Lung microvascular endothelial cell (primary cell): ENCODE data around the gene BACH1. TPM values are rescaled to one million over a fixed set of nuclear protein-coding genes. Genes with fewer than 3 reads are reported as not detected.
A peak's percentile ranks its signal among the peaks of the same experiment; 100 is the strongest.

Experiments used
- DNase-seq, 2 donors: peaks; one replicate each; pipeline versions ENCODE4 v3.0.0 to v3.0.0-alpha.2; 2010; ENCODE audit warnings: low read depth in 2 of 2
- total RNA-seq: library from RNA; depleted of rRNA; stranded (reverse); fragments of >200 nt; gene quantifications from 2 replicates; pipeline ENCODE4 v1.2.1, GENCODE V29; 2014

Gene BACH1
- total RNA-seq, 1 donor from 2014 or later, result 76.2 TPM

DNA sequence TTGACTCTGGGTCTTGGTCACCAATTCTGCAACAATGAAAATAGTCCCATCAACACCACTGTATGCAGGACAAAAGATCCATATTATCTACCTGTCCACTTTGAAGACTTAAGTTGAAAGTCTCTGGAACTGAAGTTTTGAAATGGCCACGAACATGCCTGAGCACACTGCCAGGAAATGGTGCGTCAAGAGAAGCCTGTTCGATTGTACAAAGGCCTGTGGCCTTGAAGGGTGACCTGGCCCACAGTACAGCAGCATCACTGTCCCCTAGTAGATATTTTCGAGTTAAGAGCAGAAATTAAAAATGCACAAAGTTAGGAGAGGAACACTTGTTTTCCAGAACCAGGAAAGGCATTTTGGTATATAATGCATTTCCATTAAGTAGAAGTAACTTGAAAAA lies 78.5 kb downstream of the BACH1 start:
- no peak for DNase-seq

DNA sequence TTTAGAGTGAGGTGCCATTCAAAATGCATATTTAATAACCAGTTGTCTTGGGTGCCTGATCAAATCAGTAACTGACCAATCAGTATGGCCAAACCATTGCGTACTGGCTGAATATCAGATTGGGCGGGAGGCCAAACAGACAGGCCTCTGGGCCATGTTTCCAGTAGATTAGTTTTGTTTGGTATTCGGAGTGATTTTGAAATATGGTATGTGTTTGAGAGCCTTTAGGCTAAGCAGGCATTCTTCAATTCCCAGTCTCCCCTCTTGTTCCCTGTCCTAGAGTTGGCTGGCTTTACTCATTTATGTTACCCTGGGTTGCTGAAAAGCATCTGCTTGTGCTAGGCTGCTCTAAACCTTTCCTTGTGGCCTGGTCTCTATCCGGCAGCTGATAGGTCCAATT lies 80.1 kb downstream of the BACH1 start:
- no peak for DNase-seq

DNA sequence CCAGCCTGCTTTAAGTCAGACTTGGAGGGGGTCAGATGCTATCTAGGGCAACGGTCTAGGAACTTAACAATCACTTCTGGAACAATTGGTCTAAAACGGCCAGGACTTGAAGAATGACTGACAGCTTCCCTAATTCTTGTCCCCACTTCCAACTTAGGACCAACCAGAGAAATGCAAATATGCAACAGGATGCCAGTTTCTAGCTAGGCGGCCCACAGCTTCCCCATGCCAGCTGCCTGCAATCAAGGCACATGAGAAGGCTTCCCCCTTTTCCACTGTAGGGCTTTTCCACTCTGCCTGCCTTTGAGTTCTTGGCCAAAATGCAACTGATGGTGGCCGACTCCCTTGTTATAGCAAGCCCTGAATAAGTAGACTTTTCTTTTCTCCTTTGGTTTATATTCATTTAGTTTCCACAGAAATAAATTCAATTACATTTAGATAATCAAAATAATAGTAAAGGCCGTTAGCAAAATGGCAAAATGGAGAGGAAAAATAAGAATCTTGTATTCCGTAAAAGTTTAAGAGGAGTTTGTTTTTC lies 80.9 kb downstream of the BACH1 start:
- no peak for DNase-seq

DNA sequence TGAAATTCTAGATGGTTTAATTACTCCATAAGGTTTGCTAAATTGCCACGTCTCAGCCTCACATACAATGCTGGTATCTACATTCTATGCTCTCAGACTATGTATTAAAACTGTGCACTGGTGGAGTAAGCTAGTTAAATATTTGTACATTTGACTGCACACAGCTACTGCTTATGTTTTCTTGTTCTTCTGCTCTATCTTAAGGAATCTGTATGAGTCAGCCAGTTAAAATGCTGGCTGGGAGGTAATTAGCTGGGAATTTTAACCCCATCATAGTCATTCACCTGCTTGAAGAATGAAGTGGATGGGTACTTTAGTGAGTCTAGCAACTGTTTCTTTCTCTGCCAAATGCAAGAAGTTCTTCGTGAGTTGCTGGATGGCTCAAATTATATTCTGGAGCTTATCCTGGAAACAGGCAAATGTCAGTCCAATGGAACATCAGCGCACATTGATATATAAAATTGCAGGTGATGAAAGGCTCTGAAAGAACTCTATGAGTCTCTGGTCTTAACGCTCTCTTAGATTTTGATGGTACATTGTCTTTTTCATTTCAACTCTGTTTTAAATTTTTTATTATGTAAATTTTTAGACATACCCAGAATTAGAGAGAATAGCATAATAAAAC lies 83.4 kb downstream of the BACH1 start:
- peak in 1 of 2 donors; percentile 24 for DNase-seq

DNA sequence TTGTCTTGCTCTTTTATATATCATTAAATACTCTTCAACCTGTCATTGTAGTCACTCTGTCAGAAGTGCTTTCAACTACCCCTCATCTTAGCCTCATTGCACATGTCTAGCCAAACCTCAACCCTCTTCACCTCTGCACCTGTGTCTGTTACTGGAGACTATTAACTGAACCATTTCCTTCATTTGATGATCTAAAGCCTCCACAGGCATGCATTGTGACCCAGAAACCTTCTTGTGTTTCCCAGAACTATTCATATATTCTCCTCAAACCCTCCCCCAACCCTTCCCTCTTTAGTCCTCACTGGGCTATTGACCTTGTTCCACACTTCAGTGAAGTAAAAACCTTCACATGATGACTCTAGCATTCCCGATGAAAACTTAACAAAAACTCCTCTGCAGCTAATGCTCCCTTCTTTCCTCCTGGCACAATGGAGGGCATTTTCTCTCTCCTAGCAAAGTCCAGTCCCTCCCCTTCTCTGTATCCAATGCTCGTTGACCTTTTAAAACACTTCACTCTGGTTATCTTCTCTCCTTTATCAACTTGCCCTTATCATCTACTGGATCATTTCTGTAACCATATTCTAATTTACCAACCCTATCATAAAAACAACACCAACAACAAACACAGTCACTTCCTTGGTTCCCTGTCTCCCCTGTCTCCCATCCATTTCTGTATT lies 86.1 kb downstream of the BACH1 start:
- no peak for DNase-seq

DNA sequence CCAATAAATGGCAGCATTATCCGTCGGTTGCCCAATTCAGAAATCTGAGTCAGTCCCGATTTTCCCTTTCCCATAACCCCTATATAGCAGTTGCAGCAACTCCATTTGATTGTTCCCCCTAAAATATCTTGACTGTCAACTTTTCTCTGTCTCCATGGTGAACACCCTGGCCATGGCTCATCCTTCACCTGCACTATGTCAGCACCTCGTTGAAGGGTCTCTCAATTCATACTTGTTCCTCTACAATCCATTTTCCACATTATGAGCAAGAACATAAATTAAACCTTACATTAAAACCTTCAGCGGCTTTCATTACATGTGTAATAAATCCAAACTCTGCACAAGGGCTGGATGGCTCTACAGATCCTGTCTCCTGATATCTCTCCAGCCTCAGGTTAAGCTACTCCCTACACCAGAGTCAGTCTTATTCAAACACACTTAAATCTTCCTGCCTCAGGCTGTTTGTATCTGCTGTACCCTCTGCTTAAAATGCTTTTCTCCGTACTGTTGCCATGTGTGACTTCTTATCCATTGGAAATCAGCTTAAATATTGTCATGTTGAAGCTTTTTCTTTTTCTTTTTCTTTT lies 87.3 kb downstream of the BACH1 start:
- DNase-seq, result no peak

DNA sequence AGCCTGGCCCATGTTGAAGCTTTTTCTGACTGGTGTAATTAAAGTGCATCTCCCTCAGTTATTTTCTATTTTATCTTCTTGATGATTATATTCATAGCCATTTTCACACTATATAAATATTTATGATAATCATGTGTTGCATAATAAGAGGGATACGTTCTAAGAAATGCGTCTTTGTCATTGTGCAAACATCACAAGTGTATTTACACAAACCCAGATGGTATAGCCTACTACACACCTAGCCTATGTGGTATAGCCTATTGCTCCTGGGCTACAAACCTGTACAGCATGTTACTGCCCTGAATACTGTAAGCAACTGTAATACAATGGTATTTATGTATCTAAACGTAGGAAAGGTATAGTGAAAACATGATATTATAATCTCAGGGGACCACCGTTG lies 88.1 kb downstream of the BACH1 start:
- DNase-seq, result no peak

DNA sequence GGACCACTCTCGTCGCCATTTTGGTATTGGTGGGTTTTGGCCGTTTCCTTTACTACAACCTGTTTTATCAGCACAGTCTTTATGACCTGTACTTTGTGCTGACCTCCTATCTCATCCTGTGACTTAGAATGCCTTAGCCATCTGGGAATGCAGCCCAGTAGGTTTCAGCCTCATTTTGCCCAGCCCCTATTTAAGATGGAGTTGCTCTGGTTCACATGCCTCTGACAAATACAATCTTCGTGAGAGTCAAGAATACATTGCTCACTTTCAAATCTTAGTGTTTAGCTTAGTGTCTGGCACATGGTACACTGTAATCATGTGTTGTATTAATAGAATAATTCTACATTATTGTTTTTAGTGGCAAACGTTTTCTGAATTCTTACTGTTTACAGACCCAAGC lies 88.9 kb downstream of the BACH1 start:
- DNase-seq, result no peak

DNA sequence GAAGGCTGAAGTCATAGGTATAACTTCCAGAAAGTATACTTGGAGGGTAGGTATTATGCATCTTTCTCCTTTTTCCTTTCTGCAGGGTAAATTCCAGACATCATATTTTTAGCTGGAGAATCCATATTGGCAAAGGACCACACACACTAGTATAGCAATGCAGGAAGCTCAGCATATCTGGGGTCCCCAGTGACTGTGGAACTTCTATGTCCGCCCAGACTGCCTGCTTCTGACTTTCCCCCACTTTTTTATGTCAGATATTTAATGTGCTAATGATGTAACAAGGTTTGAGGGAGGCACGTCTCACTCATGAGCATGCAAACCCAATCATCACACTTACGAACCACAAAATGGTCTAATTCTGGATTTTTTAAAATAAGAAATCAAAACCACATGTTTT lies 90.4 kb downstream of the BACH1 start:
- DNase-seq, result no peak

DNA sequence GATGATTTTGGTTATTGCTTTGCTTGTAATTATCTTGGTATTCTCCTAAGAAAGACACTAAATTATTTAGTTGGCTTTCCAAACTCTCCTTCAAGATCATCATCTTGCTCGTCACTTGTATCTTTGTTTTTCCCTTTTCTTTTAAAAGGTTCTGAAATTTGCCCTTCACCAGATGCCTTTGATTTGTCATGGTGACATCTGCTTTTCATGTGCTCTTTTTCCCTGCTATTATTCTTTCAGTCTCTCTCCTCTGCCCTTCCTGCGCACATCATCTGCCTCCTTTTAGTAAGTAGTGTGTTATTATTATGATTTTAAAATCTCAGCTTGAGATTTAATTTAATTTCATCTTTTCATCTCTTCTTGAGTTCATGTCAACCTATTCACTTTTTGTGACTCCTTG lies 92.1 kb downstream of the BACH1 start:
- no peak for DNase-seq

DNA sequence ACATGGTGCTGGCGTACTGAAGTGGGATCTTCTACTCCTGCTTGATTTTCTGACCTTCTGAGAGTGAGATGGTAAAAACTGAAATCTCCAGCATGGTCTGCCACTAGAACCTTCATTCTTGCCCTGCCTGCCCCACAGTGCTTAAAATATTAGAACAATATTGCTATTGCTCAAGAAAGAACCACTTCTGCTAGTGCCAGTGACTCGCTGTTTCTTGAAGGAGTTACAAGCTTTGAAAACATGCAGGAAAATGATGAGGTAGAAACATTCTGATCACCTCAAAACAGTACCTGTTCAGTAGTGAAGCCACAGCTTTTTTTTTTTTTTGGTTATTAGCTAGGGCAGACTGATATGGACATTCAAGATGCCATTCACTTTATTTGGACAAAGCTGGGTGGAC lies 95.3 kb downstream of the BACH1 start:
- no peak for DNase-seq

Other genes with a start within 250 kb of the BACH1 start
- gene CCT8, start 225.3 kb upstream of the BACH1 start, total RNA-seq, result 171 and 200 TPM in 2 replicates
- gene MAP3K7CL, start 168.3 kb upstream of the BACH1 start, total RNA-seq, result 2.2 and 3.0 TPM in 2 replicates